ENCODE measurements around the gene CACNA1D.

DNA sequence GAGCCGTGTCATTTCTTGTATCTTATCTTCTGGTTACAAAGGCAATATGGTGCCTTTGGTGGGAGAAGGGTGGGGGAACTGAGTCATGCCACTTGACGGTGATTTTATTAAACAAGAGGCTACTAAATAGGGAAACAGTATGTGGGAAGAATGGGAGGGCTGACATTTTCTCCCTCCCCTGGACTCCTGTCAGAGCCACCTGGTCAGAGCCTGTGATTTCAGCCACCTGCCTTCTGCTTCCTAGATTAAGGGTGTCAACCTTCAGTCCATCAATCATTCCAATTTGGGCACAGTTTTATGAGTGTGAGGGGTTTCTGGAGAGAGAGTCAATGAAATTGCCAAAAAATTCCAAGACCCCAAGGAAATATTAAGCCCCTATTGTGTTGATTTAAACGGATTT lies 264.4 kb downstream of the CACNA1D start:
- TF ChIP-seq POLR2A (IDR thresholded peaks at IDR 0.05; ENCODE audit: low read depth, low read length) (no peak), POLR2AphosphoS5 (IDR thresholded peaks at IDR 0.05; ENCODE audit: low read depth, low read length) (no peak), TAF1 (IDR thresholded peaks at IDR 0.05; ENCODE audit: borderline replicate concordance, low read depth, low read length) (no peak)

Data from GM12892 (cell line).